Measurements from ENCODE around the gene POLR3A. TPM values are rescaled to one million over a fixed set of nuclear protein-coding genes. Genes with fewer than 3 reads are reported as not detected.

Gene POLR3A
- total RNA-seq, 1 donor from 2014 or later = 27.8 TPM

- Mint-ChIP-seq H3K4me3 (no peak overlapping the region), H3K36me3 (ENCODE audit: low read depth) (peaks cover 57% of the 10 kb centered on the region), H3K4me1 (peaks cover 24% of the 10 kb centered on the region), H3K27ac (no peak overlapping the region), H3K27me3 (no peaks in the 10 kb centered on the region), H3K9me3 (no peaks in the 10 kb centered on the region)
- intact Hi-C loops (cut with micrococcal nuclease) = loop anchor here (5.0 kb wide), 1 partner anchor 946 kb away; no protein-coding TSS in a partner anchor
- no peak for DNase-seq
Observed at GRCh38 chr10:78025685-78026364, 3.5 kb downstream of the POLR3A start.

GRCh38 chr10:78023741-78024140, 5.6 kb downstream of the POLR3A start:
- Mint-ChIP-seq H3K4me1 (peaks cover 14% of the 10 kb centered on the region), H3K27me3 (no peaks in the 10 kb centered on the region), H3K9me3 (no peaks in the 10 kb centered on the region), H3K36me3 (ENCODE audit: low read depth) (peaks cover 65% of the 10 kb centered on the region), H3K4me3 (no peak overlapping the region), H3K27ac (no peak overlapping the region)
- DNase-seq = no peak
- intact Hi-C loops (cut with micrococcal nuclease) = no loop called here

GRCh38 chr10:78021201-78021600, 8.1 kb downstream of the POLR3A start:
- H3K27me3 Mint-ChIP-seq = no peaks in the 10 kb centered on the region
- no peak overlapping the region for H3K4me3 Mint-ChIP-seq
- H3K9me3 Mint-ChIP-seq = no peaks in the 10 kb centered on the region
- H3K27ac Mint-ChIP-seq = no peak overlapping the region
- no peak for DNase-seq
- H3K4me1 Mint-ChIP-seq = no peaks in the 10 kb centered on the region
- peaks cover 74% of the 10 kb centered on the region for H3K36me3 Mint-ChIP-seq (ENCODE audit: low read depth)
- intact Hi-C loops (cut with micrococcal nuclease) = no loop called here

GRCh38 chr10:78019264-78019663, 10.1 kb downstream of the POLR3A start:
- intact Hi-C loops (cut with micrococcal nuclease) = no loop called here
- H3K4me3 Mint-ChIP-seq = no peak overlapping the region
- peaks cover 68% of the 10 kb centered on the region for H3K36me3 Mint-ChIP-seq (ENCODE audit: low read depth)

GRCh38 chr10:78017856-78018255, 11.5 kb downstream of the POLR3A start:
- Mint-ChIP-seq H3K27ac (no peak overlapping the region), H3K9me3 (no peaks in the 10 kb centered on the region), H3K36me3 (ENCODE audit: low read depth) (peaks cover 66% of the 10 kb centered on the region), H3K4me1 (peaks cover 2% of the 10 kb centered on the region), H3K4me3 (no peak overlapping the region), H3K27me3 (no peaks in the 10 kb centered on the region)
- intact Hi-C loops (cut with micrococcal nuclease) = no loop called here
- no peak for DNase-seq

More at GRCh38 chr10:78019264-78019663, 10.1 kb downstream of the POLR3A start:
- DNase-seq = no peak
- H3K27me3 Mint-ChIP-seq = no peaks in the 10 kb centered on the region
- peaks cover 2% of the 10 kb centered on the region for H3K4me1 Mint-ChIP-seq
- no peaks in the 10 kb centered on the region for H3K9me3 Mint-ChIP-seq
- no peak overlapping the region for H3K27ac Mint-ChIP-seq

- Mint-ChIP-seq H3K9me3 (no peaks in the 10 kb centered on the region), H3K4me1 (peaks cover 2% of the 10 kb centered on the region), H3K4me3 (no peak overlapping the region), H3K27ac (no peak overlapping the region), H3K36me3 (ENCODE audit: low read depth) (peaks cover 56% of the 10 kb centered on the region), H3K27me3 (no peaks in the 10 kb centered on the region)
- intact Hi-C loops (cut with micrococcal nuclease) = no loop called here
- no peak for DNase-seq
Observed at GRCh38 chr10:78015546-78015945, 13.8 kb downstream of the POLR3A start.

- no peak for DNase-seq
- H3K36me3 Mint-ChIP-seq (ENCODE audit: low read depth) = peaks cover 58% of the 10 kb centered on the region
- H3K9me3 Mint-ChIP-seq = no peaks in the 10 kb centered on the region
- peaks cover 2% of the 10 kb centered on the region for H3K4me1 Mint-ChIP-seq
- intact Hi-C loops (cut with micrococcal nuclease) = no loop called here
- H3K27ac Mint-ChIP-seq = no peak overlapping the region
- no peak overlapping the region for H3K4me3 Mint-ChIP-seq
- H3K27me3 Mint-ChIP-seq = no peaks in the 10 kb centered on the region
Observed at GRCh38 chr10:78013564-78013963, 15.8 kb downstream of the POLR3A start.

- H3K36me3 Mint-ChIP-seq (ENCODE audit: low read depth) = peaks cover 56% of the 10 kb centered on the region
Observed at GRCh38 chr10:78011065-78011464, 18.2 kb downstream of the POLR3A start.

GRCh38 chr10:78010278-78010677, 19.0 kb downstream of the POLR3A start:
- Mint-ChIP-seq H3K4me3 (no peak overlapping the region), H3K4me1 (peaks cover 2% of the 10 kb centered on the region), H3K36me3 (ENCODE audit: low read depth) (peaks cover 59% of the 10 kb centered on the region), H3K27ac (no peak overlapping the region), H3K9me3 (no peaks in the 10 kb centered on the region), H3K27me3 (no peaks in the 10 kb centered on the region)
- DNase-seq = no peak
- intact Hi-C loops (cut with micrococcal nuclease) = no loop called here

More at GRCh38 chr10:78011065-78011464, 18.2 kb downstream of the POLR3A start:
- no peak for DNase-seq
- intact Hi-C loops (cut with micrococcal nuclease) = no loop called here
- H3K4me3 Mint-ChIP-seq = no peak overlapping the region
- H3K9me3 Mint-ChIP-seq = no peaks in the 10 kb centered on the region
- no peak overlapping the region for H3K27ac Mint-ChIP-seq
- H3K4me1 Mint-ChIP-seq = peaks cover 2% of the 10 kb centered on the region
- H3K27me3 Mint-ChIP-seq = no peaks in the 10 kb centered on the region

GRCh38 chr10:78009662-78010061, 19.7 kb downstream of the POLR3A start:
- Mint-ChIP-seq H3K9me3 (no peaks in the 10 kb centered on the region), H3K4me1 (no peaks in the 10 kb centered on the region), H3K27ac (no peak overlapping the region), H3K36me3 (ENCODE audit: low read depth) (peaks cover 59% of the 10 kb centered on the region), H3K27me3 (no peaks in the 10 kb centered on the region), H3K4me3 (no peak overlapping the region)
- intact Hi-C loops (cut with micrococcal nuclease) = no loop called here
- no peak for DNase-seq

GRCh38 chr10:78007172-78007571, 22.1 kb downstream of the POLR3A start:
- intact Hi-C loops (cut with micrococcal nuclease) = no loop called here

GRCh38 chr10:78004215-78005026, 24.9 kb downstream of the POLR3A start:
- no peaks in the 10 kb centered on the region for H3K4me1 Mint-ChIP-seq
- no peaks in the 10 kb centered on the region for H3K9me3 Mint-ChIP-seq
- DNase-seq = no peak
- peaks cover 67% of the 10 kb centered on the region for H3K36me3 Mint-ChIP-seq (ENCODE audit: low read depth)
- intact Hi-C loops (cut with micrococcal nuclease) = no loop called here
- no peak overlapping the region for H3K27ac Mint-ChIP-seq
- no peaks in the 10 kb centered on the region for H3K27me3 Mint-ChIP-seq
- H3K4me3 Mint-ChIP-seq = no peak overlapping the region

More at GRCh38 chr10:78007172-78007571, 22.1 kb downstream of the POLR3A start:
- Mint-ChIP-seq H3K27ac (no peak overlapping the region), H3K4me3 (no peak overlapping the region), H3K27me3 (no peaks in the 10 kb centered on the region), H3K36me3 (ENCODE audit: low read depth) (peaks cover 68% of the 10 kb centered on the region), H3K9me3 (no peaks in the 10 kb centered on the region), H3K4me1 (no peaks in the 10 kb centered on the region)
- DNase-seq = no peak

GRCh38 chr10:78002541-78003288, 26.6 kb downstream of the POLR3A start:
- intact Hi-C loops (cut with micrococcal nuclease) = no loop called here
- Mint-ChIP-seq H3K4me1 (no peaks in the 10 kb centered on the region), H3K36me3 (ENCODE audit: low read depth) (peaks cover 69% of the 10 kb centered on the region), H3K4me3 (no peak overlapping the region), H3K27me3 (no peaks in the 10 kb centered on the region), H3K27ac (no peak overlapping the region), H3K9me3 (no peaks in the 10 kb centered on the region)
- DNase-seq = no peak

All from activated CD4-positive, alpha-beta T cell treated with anti-CD3 and anti-CD28 coated beads, Interleukin-2, amount 10 ng/mL, durations not matched to agents 24 days and 14 days (primary cell).